PFSK-1 (cell line): ENCODE results near the gene SLC22A3.

Source experiments
- FOXP2 ChIP-seq: optimal IDR thresholded peaks from 2 replicates; pipeline ENCODE3; 2011; ENCODE audit warnings: borderline replicate concordance, control low read depth, inconsistent platforms; ENCODE audit not compliant: insufficient read depth; ENCODE audit errors: extremely low read length, extremely low read depth
- POLR2AphosphoS5 ChIP-seq: IDR thresholded peaks from 2 replicates; pipeline ENCODE4 v1.6.1; 2012; ENCODE audit warnings: low read depth, mild to moderate bottlenecking, control low read depth, low read length, moderate library complexity
- REST ChIP-seq, 2 experiments: IDR thresholded peaks; 2 replicates each; pipeline versions ENCODE4 v1.6.1 to v1.8.0; 2011 to 2012; ENCODE audit warnings: low read depth in 2 of 2, low read length in 2 of 2, control low read depth in 1 of 2, inconsistent platforms in 1 of 2, mild to moderate bottlenecking in 1 of 2, moderate library complexity in 1 of 2; ENCODE audit not compliant: insufficient read depth in 1 of 2
- SIN3A ChIP-seq: IDR thresholded peaks from 2 replicates; pipeline ENCODE4 v1.6.1; 2012; ENCODE audit warnings: mild to moderate bottlenecking, low read length, moderate library complexity, borderline replicate concordance; ENCODE audit not compliant: insufficient read depth
- TAF1 ChIP-seq: IDR thresholded peaks from 2 replicates; pipeline ENCODE4 v1.6.1; 2012; ENCODE audit warnings: low read length, control low read depth, borderline replicate concordance; ENCODE audit not compliant: insufficient read depth

SLC22A3 gene

GRCh38 chr6:160344271-160344670, 3.9 kb upstream of the SLC22A3 start:
- TF ChIP-seq FOXP2, result no peak
- no peak for TF ChIP-seq SIN3A
- TF ChIP-seq REST (IDR thresholded peaks at IDR 0.05; ENCODE audit: insufficient read depth in 1 of 2, low read depth in 2 of 2, low read length in 2 of 2), result no peak
- TF ChIP-seq POLR2AphosphoS5, result no peak
- no peak for TF ChIP-seq TAF1

- no peak for TF ChIP-seq SIN3A
Measured at GRCh38 chr6:160347259-160348222, 637 bp upstream of the SLC22A3 start.

- no peak for TF ChIP-seq SIN3A
- TF ChIP-seq REST (IDR thresholded peaks at IDR 0.05; ENCODE audit: insufficient read depth in 1 of 2, low read depth in 2 of 2, low read length in 2 of 2), result no peak
- no peak for TF ChIP-seq FOXP2
Measured at GRCh38 chr6:160349020-160349441, 853 bp downstream of the SLC22A3 start.

- no peak for TF ChIP-seq POLR2AphosphoS5
- no peak for TF ChIP-seq FOXP2
- TF ChIP-seq TAF1, result no peak
- TF ChIP-seq REST (IDR thresholded peaks at IDR 0.05; ENCODE audit: insufficient read depth in 1 of 2, low read depth in 2 of 2, low read length in 2 of 2), result no peak
- TF ChIP-seq SIN3A, result no peak
Measured at GRCh38 chr6:160349814-160350350, 1.7 kb downstream of the SLC22A3 start.

- no peak for TF ChIP-seq REST (IDR thresholded peaks at IDR 0.05; ENCODE audit: insufficient read depth in 1 of 2, low read depth in 2 of 2, low read length in 2 of 2)
- TF ChIP-seq TAF1, result no peak
- TF ChIP-seq POLR2AphosphoS5, result no peak
- TF ChIP-seq SIN3A, result no peak
Measured at GRCh38 chr6:160353950-160354496, 5.8 kb downstream of the SLC22A3 start.
